GM19467 (cell line): ENCODE results near the gene ELMO2.

Experiments used
- ATAC-seq: cut with Tn5 transposase; IDR thresholded peaks from one replicate; pipeline ENCODE4 v1.9.1; 2021; ENCODE audit warnings: mild to moderate bottlenecking, moderate library complexity; ENCODE audit not compliant: unreplicated experiment

ELMO2 gene

GRCh38 chr20:46406200-46406985 lies at the start of gene ELMO2:
ELMO2 (minus strand) TSS chr20:46406615; CDS start chr20:46394482, 12,133 bp downstream.
- peak; percentile 79 for ATAC-seq

GRCh38 chr20:46455729-46456128 lies 49.3 kb upstream of the ELMO2 start:
- no peak for ATAC-seq

DNA sequence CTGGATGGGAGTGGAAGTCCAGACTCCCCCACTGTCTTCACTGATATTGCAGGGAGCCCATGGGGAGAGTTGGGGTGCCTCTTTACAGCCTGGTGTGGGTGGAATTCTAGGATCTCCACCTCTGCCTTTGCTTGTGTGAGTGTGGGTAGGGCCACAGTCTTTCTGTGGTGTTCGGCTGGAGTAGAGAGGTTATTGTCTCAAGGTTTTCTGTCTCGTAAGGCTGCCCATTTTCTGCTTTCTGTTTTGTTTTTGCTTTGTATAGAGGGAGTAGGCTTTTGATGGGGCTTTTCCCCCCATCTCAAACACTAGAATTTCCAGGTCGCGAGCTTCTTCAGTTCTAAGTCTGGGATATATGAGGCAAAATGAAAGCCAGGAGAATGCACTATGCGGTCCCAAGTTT lies 40.4 kb upstream of the ELMO2 start:
- ATAC-seq: no peak

- no peak for ATAC-seq
These were observed 33.4 kb upstream of the ELMO2 start for GRCh38 chr20:46439837-46440236.

DNA sequence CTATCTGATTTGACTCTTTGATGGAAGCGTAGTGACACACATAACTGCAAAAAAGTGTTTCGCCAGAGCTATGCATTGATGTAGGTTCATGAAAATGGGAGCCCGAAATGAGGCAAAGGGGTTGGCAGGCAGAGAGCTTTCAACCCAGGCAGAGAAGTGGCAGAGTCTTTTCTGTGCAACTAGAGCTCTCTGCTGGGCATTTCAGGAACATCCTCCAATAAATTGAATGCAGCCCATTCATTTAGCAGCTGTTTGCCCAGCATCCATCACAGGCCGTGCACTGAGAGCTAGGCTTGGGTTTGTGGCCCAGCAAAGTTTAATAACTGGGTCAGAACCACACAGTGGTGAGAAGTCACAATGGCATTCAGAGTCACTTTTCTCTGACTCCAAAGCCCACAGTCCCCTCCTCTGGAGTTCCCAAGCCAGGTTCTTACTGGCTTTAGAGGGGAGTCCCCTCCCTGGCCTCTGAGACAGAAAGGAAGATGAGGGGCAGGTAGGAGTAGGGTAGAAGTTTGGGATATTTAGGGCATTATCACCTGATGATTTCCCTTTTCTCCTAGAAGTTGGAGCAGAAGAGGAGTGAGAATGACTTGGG lies 31.8 kb upstream of the ELMO2 start:
- ATAC-seq: no peak

- ATAC-seq: no peak
These were observed 28.7 kb upstream of the ELMO2 start for GRCh38 chr20:46435146-46435545.

DNA sequence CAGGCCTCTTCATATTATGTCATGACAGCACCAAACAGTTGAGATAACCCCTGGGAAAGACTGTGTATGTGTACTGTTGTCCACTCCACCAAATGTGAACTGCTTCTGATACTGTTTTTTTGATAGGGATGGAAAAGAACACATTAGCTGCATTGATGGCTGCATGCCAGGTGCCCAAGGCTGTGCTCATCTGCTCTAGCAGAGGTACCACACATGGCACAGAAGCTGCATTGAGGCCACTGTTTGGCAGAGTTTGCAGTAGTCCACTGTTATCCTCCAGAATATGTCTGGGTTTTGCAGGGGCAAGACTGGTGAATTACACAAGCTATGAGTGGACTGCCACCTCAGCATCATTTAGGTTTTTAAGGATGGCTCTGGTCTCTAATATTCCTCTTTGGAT lies 28.2 kb upstream of the ELMO2 start:
- no peak for ATAC-seq

- ATAC-seq: no peak
These were observed 26.6 kb upstream of the ELMO2 start for GRCh38 chr20:46433051-46433450.

GRCh38 chr20:46430921-46431712 lies 24.7 kb upstream of the ELMO2 start:
- no peak for ATAC-seq

- ATAC-seq: no peak
These were observed 21.0 kb upstream of the ELMO2 start for GRCh38 chr20:46427384-46427783.

GRCh38 chr20:46423882-46424482 lies 17.6 kb upstream of the ELMO2 start:
- ATAC-seq: no peak

DNA sequence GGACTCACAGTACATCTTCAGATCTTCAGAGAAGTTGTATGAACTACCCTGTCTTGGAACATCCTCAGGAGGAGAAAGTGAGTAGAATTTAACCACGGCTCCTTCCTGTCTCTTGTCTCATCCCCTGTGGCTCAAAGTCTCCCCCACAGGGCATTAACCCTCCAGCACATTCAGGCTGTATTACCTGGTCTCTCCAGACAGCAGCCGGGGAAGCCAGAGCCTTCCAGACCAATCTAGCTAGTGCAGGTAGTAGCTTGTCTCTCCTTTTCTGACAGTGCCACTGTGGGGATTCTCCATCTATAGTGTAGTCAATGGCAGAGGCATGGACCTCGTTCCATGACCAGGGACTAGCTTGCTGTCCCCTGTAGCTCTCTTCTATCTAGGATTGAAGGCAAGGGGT lies 16.9 kb upstream of the ELMO2 start:
- ATAC-seq: no peak

- no peak for ATAC-seq
These were observed 14.5 kb upstream of the ELMO2 start for GRCh38 chr20:46420878-46421277.

DNA sequence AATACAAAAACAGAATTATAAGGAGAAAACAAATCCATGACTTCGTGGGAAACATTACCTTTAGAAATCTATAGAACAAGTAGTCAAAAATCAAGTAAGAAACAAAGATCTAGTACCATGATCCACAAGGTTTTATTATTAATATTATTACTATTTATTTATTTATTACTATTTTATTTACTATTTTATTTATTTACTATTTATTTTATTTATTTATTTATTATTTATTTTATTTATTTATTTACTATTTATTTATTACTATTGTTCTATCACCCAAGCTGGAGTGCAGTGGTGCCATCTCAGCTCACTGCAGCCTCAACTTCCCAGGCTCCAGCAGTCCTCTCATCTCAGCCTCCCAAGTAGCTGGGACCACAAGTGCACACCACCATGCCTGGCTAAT lies 13.5 kb upstream of the ELMO2 start:
- ATAC-seq: no peak

GRCh38 chr20:46416839-46417238 lies 10.4 kb upstream of the ELMO2 start:
- no peak for ATAC-seq

DNA sequence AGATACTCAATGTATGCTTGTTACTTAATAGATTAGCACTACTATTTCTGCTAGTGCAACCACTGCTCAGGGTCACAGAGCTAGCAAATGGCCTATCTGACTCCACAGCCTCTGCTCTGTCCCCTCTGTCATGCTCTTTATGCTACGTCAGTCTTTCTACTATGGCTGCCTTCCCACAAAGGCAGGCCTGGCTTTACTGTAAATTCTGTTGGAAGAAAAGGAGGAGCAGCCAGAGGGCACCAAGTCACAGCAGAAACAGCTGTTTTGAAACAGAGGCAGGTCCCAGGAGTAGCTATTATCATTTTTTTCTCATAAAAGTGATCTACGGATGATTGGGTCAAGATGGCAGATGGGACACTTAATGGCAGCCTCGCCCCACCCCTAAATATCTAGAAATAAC lies 10.0 kb upstream of the ELMO2 start:
- ATAC-seq: no peak

DNA sequence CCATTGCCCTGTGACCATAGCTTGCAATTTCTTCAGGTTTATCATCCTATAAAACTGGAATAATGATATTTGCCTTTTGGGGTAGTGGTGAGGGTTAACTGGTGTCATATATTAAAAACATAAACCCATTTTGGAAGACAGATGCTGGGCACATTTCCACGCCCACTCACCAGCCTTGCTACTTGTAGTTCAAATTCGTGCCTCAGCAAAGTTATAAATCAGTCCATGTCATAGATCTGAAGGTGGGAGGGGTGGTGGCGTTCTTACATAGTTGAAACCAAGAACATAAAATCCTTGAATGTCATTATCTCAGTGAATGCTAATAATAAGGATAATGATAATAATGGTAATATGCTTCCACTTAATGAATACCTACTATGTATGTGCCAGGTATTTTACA lies 9.4 kb upstream of the ELMO2 start:
- no peak for ATAC-seq

- ATAC-seq: no peak
These were observed 8.2 kb upstream of the ELMO2 start for GRCh38 chr20:46414608-46415007.

DNA sequence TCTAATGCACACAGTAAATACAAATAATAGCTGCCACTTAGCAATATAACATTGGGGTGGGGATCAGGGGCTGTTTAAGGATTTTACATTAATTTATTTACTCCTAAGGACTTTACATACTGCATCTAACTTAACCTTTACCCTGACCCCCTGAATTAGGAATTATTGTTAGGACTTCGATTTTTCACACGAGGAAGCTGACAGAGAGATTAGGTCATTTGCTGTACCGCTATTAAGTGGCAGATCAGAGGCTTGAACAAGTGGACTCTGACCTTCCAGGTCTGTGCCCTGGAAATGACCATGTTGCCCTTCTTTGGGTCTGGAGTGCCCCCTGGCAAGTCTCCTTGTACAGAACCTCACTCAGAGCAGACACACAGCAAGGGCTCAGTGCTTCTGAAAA lies 5.2 kb upstream of the ELMO2 start:
- ATAC-seq: no peak

DNA sequence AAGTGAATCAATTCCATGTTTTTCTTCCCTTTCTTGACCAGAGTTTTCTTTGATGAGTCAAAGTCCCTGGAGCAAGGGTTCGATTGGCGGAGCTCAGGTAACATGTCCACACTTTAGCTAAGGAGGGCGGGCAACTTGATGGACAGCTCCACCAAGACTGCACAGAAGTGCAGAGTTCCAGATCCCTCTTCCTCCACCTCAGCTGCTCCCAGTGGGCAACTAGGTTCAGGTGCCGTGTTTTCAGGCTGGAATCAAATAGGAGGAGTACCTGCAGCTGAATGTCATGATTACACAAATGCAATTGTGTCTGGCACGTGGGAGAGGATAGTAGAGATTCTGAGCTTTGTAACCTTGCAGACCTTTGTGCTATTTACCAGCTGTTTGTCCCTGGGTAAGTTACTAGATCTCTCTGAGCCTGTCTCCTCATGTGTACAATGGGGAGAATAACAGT lies 1.9 kb upstream of the ELMO2 start:
- ATAC-seq: no peak

DNA sequence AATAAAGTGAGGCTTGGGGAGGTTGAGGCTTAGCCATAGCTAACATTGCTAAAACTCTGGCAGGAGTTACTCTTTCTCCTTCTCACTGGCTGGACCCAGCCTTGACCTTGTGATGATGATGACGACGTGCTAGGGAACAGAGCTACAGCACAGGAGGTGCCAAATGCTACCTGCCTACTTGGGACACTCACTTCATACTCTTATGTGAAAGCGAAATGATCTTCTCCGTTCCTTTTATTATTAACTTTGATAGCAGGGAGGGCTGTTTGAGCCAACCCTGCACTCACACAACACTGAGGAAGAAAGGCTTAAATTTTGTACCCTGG lies 1.2 kb upstream of the ELMO2 start:
- no peak for ATAC-seq
